ENCODE data around the gene PPFIBP2.
A peak's percentile ranks its signal among the peaks of the same experiment; 100 is the strongest.

The PPFIBP2 gene

GRCh38 chr11:7528514-7529049 lies 14.8 kb downstream of the PPFIBP2 start:
- no peak for DNase-seq

DNA sequence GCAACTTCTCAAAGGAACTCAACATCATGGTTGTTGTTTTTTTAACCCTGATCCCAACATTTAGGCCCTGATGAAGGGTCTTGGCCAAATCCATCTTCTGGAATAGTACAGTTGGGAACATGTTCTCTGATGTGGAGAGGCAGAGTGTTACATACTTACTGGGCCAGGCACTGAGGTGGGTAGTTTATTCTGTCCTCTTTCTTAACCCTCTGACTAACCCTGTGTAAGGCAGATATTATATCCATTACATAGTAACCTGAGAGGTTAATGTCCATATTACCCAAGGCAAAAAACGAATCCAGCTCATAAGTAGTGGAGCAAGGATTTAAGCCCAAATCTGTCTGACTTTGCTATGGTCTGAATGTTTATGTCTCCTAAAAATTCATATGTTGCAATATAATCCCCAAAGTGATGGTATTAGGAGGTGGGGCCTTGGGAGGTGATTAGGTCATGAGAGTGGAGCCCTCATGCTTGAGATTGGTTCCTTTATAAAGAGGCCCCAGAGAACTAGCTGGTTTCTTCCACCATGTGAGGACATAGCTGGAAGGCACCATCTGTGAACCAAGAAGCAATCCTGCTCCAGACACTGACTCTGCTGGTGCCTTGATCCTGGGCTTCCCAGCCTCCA lies 16.3 kb downstream of the PPFIBP2 start:
- DNase-seq = no peak

GRCh38 chr11:7531011-7531410 lies 17.2 kb downstream of the PPFIBP2 start:
- DNase-seq = no peak

DNA sequence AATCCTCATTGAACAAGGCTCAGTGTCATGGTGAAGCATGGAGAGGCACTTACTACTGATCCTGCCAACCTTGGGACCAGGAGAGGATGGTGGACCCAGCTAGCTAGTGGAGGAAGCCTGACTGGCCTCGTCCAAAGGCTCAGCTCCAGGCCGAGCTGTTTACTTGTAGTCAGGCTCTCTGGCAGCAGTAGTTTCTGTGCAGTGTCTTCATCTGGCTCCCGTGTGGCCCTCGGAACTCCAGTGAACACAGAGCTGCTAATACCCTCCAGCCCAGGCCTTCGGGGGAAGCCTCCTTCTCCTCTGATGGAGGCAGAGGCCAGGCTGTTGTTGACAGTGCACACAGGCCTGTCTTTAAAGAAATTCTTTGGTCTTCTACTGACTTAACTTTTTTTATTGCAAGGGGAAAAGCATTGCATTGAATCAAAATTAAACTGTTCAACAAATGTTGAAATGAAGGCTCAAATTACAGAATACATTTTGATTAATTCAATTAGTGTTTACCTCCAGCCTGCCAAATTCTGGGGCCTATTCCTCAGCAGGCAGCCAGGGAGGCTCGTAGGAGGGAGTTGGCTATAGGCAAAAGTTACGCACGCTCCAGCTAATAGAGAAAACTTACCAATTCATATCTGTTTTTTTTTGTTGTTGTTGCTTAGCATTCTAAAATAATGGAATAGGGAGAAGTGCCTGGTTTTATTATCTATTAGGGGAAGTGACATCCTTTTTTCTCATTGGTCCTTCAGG lies 18.8 kb downstream of the PPFIBP2 start:
- no peak for DNase-seq

DNA sequence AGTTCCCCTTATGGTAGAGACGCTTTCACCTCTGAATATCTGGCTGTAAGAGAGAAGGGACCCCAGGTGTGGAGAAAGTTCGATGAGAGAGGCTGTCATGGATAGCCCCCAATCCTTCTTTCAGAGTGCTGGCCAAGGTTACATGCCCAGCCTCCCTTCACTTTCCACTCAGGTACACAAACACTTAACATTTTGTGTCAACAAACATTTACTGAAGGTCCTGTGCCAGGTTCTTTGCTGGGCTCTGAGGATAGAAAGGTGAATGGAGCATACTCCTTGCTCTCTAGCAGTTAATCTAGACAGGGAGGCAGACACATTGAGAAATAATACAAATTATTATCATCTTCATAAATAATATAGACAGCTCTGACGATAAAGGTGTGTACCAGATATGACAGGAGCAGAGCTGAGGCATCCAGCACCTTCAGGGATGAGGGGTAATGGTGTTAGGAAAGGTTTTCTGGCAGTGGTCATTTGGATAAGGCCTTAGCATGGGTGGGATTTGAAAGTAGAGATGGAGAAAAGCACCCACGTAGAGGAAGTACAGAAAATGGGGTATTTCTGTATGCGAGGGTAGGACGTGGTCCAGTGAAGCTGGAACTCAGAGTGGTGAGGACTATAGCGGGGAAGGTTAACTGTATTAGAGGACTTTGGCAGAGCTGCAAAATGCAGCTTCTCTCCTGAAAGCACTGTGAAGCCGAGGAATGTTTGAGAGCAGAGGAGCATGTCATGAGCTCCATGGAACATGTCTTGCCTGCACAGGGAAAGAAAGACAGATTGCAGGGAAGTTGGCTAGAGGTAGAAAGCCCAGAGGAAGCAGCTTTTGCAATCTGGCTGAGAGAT lies 19.6 kb downstream of the PPFIBP2 start:
- no peak for DNase-seq

DNA sequence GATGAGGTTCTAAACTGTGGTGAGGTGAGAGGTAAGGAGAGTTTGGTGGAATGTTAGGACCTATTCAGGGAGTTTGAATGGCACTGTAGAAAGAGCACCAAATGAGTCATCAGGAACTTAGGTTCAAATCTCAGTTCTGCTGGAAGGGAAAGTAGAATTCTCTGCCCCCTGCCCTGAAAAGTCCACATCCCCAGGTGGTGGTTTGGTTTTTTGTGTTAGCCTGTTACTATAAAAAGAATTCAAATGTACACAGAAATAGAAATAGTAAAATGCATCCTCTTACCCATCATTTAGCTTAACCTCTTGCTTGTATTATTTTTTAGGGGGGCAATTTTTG lies 20.2 kb downstream of the PPFIBP2 start:
- no peak for DNase-seq

- DNase-seq = no peak
These were observed 22.3 kb downstream of the PPFIBP2 start for GRCh38 chr11:7536100-7536499.

DNA sequence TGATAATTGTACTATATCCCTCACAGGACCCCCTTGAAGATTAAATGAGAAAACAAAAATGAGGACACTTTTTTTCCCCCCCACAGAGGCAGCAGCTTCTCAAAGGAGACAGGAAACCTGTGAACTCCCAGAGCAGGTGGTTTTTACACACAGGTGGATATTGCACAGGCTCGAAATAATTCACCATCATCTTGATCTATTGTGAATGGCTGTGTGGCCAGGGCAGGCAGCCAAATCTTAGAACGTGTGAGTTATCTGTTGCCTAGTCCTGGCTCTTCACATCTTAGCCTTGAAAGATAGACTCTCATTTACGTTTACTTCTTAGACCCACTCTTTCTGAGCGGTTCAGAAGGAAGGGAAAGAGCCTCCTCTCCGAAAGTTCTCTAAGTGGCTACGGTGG lies 23.5 kb downstream of the PPFIBP2 start:
- DNase-seq = no peak

- no peak for DNase-seq
These were observed 24.2 kb downstream of the PPFIBP2 start for GRCh38 chr11:7538031-7538430.

GRCh38 chr11:7538466-7539454 lies 25.0 kb downstream of the PPFIBP2 start:
- DNase-seq = no peak

DNA sequence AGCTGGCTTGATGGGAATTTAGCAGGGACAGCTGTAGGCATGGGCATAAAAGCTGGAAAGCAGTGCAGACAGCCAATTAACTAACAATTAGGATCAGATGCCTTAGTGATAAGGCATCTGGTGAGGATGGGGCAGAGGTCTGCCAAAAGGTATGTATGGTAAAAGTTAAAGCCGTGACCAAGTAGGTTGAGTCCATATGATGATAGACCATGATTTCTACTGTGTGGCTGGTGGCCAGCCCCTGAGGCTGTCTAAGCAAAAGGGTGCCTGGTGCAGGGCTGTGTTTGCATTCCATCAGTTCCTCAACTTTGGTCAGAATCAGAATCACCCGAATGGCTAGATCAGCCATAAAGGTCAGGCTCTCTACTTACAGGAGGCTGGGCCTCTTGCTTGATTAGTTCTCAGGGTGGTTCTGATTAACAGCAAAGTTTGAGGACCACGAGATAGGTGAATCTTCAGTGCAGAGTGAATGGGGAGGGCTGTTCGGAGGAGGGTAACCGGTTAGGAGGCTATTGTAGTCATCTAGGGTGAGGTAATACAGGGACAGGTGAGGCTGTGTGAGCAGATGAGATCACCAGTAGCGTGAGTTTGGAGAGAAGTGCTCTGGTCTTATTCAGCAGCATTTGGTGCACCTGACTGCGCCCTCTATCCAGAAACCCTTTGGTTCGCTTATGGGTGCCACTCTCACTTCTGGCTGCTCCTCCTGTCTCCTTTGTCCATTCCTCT lies 27.2 kb downstream of the PPFIBP2 start:
- DNase-seq = no peak

DNA sequence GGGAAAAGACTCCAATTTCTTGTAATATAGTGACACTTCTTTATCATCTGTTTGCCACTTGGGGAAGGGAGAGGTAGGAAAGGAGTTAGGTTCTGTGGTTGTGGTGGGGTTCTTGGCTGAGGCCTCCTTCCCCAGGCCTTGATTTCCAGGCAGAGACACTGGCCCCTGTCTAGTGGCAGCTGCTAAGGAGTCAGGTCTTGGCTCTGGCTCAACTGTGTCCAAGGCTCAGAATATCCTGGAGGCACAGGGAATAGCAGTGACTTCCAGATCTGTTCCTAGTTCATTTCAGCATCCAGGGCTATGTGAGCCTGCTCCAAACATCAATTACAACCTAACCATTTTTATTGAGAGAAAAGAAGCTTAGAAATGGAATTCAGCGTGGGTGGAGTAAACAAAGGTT lies 29.5 kb downstream of the PPFIBP2 start:
- DNase-seq = no peak

GRCh38 chr11:7544021-7544420 lies 30.2 kb downstream of the PPFIBP2 start:
- no peak for DNase-seq

DNA sequence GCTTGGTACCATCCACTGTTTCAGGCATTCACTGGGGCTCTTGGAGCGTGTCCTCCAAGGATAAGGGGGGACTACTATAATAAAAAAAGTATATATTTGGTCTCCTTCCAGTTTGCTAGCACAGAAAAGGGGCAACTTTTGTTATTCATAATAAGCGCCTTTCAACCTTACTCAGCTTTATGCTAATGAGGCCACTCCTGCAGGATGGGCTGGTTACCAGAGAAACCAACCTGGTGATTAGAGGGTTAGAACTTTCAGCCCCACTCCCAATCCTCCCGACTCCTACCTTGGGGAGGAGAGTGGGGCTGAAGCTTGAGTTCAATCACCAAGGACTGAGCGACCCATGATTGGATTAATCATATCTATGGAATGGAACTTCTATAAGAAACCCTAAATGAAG lies 31.8 kb downstream of the PPFIBP2 start:
- DNase-seq = no peak

- DNase-seq = no peak
These were observed 32.6 kb downstream of the PPFIBP2 start for GRCh38 chr11:7546324-7546791.

DNA sequence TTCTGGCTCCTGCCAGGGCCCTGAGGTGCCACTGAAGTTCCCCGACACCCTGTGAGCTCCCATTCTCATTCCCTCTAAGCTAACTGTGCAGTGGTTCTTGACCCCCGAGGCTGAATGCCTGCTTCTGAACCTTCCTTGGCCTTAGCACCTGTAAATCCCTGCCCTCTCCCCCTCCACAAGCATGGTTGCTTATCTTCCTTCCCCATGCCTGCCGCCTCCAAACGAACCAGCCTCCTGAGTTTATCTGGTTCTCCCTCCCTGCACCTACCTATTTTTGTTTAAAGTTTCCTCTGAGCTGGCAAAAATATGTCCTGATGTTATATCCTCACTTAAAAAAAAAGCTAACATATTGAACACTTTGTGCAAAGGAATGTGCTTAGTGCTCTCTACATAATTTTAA lies 33.9 kb downstream of the PPFIBP2 start:
- no peak for DNase-seq

DNA sequence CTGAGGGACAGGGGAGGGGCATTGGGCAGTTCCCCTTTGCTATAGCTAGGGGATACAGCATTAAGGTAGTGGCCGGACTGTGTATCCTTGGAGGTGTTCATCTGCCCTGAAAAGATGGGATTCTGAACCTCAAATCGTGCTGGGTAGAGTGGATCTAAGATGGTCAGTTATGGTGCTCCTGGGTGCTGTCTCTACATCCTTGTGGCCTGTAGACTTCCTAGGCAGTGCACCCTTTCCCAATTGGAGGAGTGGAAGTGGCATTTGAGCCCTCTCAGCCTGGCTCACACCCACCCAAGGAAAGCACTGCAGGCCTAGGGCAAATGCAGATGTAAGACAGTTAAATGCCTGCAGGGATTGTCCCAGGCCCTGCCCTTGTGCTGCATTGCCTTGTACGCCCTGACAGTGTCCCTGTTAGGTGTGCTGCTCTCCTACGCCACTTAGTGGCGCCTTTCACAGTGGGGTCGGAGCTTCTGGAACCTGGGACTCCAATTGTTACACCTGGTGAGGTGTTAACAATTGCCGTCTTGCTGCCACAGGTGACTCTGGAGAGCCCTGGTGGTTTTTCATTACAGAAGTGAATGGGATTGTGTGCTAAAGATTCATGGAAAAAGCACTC lies 35.0 kb downstream of the PPFIBP2 start:
- DNase-seq = no peak

DNA sequence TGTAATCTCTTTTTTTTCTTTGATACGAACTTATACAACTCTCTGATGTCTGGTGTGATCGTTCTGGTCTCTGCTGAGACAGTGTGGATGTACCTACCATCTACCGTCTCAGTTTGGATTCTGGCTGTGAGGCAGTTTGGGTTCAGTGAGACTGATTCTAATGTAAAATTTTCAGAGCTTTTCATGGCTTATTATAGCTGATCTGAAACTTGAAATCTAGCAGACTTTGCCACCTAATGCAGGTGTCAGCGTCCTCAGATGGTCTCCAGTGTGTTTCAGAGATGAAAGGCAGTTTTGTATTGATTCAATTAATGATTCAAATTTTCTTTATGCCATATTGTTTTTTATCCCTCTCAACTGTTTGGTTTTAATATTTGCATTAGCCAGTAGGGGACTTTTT lies 35.9 kb downstream of the PPFIBP2 start:
- DNase-seq = no peak

GRCh38 chr11:7551571-7551970 lies 37.8 kb downstream of the PPFIBP2 start:
- peak in 1 of 2 experiments; percentile 13 for DNase-seq

DNA sequence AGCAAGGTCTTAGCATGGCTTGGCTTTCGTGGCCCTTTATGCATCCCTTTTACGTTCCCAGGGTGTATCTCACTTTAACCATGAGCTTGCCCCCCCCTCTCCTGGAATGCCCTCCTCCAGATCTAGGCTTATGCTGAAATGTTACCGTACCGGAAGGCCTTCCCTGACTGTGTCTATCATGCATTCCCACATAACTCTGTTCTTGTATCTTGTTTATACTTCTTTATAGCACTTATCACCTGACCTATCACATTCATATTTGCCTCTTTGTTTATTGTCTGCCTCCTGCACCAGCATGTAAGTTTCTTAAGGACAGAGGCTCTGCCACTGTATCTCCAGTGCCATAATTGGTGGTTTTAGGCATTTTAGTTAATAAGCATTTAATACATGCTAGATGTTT lies 38.9 kb downstream of the PPFIBP2 start:
- DNase-seq = no peak

GRCh38 chr11:7555052-7555699 lies 41.4 kb downstream of the PPFIBP2 start:
- DNase-seq = no peak

Measured in SW 1271 (cell line).